Epithelial cell of proximal tubule (primary cell): Measurements from ENCODE around the gene FSTL4. TPM values are rescaled to one million over a fixed set of nuclear protein-coding genes. Genes with fewer than 3 reads are reported as not detected.
"Not testable (repeated sequence)": the region's sequence is repeated elsewhere in the genome, so short reads cannot be mapped to it uniquely, and the experiment has no call there.

Experiments used
- DNase-seq: peaks from one replicate; pipeline ENCODE4 v3.0.0-alpha.2; 2011; ENCODE audit warnings: low read depth
- H3K4me3 ChIP-seq: 2 replicates; pipeline ENCODE4 v1.5.1; 2011; ENCODE audit warnings: low read depth, mild to moderate bottlenecking, low read length
- total RNA-seq: library from RNA; depleted of rRNA; stranded (reverse); fragments of >200 nt; gene quantifications from 2 replicates; pipeline ENCODE4 v1.2.3, GENCODE V29; 2015
- TF ChIP-seq, protein P1 (sequence below): conservative IDR thresholded peaks from 2 replicates; pipeline ENCODE4 v1.5.1; 2012; ENCODE audit warnings: low read depth, mild to moderate bottlenecking, low read length

Gene FSTL4
- total RNA-seq, 1 donor from 2014 or later: not detected

DNA sequence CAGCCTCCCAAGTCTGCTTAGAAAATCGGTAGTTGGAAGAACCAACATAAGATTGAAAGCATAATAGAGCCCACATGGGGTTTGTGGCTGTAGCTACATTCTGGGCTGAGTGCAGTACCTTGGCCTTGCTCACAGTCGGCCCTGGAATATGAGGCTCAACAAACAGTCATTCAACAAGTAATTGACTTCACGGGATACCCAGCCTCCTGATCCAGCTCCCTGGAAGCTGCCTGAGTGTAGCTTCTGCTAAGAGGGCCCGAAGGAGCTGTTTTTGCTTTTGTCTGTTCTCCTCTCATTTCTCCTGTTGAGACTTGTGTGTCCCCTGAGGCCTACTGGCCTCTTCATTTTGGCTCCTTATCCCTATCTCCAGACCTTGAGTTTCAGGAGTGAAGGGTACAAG is 389.8 kb downstream of the FSTL4 start:
- DNase-seq: no peak
- no peak overlapping the region for H3K4me3 ChIP-seq
- TF ChIP-seq, protein P1, sequence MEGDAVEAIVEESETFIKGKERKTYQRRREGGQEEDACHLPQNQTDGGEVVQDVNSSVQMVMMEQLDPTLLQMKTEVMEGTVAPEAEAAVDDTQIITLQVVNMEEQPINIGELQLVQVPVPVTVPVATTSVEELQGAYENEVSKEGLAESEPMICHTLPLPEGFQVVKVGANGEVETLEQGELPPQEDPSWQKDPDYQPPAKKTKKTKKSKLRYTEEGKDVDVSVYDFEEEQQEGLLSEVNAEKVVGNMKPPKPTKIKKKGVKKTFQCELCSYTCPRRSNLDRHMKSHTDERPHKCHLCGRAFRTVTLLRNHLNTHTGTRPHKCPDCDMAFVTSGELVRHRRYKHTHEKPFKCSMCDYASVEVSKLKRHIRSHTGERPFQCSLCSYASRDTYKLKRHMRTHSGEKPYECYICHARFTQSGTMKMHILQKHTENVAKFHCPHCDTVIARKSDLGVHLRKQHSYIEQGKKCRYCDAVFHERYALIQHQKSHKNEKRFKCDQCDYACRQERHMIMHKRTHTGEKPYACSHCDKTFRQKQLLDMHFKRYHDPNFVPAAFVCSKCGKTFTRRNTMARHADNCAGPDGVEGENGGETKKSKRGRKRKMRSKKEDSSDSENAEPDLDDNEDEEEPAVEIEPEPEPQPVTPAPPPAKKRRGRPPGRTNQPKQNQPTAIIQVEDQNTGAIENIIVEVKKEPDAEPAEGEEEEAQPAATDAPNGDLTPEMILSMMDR: no peak

DNA sequence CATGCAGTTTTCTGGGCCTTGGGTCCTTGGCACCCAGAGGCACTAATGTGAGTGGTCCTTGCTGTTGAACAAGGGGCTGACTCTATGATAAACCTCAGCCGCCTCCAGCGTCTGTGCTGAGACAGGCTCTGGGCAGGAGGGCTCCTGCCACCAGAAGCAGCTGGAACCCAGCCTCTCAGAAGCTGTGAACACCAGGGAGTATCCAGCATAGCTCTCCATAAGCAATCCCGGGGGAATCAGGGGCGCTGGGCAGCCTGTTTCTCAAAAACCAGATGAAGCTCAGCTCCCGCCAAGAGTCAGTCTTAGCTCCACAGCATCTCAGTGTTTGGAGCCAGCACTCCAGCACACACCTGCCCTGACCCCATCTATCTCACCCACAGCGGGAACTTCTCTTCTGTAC is 390.3 kb downstream of the FSTL4 start:
- no peak overlapping the region for H3K4me3 ChIP-seq
- DNase-seq: no peak
- TF ChIP-seq, protein P1: no peak

DNA sequence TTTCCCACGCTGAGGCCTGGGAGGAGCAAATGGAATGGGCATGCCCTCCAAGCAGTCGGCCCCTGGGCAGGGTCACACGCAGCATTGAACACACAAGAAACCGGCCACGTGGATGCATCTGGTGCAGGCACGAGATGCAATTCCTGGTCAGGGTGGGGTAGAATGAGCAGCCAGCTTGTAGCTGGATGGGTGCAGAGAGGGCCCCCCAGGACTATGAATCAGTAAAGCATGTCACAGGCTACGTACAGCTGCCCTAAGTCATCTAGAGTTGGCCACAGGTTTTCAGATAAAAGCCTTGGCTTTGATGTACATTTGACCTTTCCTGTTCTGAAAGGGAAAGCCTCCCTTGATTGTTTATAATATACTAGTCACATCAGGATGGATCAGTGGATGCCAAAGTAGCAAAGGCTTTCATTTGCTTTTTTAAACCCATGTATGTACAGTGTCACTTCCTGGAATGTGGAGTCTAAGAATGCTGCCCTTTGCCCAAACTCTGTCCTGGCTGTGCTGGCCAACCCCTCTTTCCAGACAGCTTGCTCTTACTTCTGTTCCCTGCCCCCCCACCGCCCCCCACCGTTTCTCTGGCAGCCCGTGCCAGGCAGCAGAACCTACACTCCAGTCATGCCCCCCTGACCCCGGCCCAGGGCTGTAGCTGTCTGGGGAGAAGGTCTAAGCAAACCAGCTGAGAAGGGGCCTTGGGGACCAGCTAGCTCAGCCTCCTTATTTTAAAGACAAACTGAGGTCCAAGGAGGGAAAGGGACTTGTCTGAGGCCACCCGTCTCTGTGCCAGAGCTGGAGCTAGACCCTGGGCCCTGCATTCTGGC is 391.3 kb downstream of the FSTL4 start:
- H3K4me3 ChIP-seq: no peak overlapping the region
- DNase-seq: no peak
- TF ChIP-seq, protein P1: no peak

DNA sequence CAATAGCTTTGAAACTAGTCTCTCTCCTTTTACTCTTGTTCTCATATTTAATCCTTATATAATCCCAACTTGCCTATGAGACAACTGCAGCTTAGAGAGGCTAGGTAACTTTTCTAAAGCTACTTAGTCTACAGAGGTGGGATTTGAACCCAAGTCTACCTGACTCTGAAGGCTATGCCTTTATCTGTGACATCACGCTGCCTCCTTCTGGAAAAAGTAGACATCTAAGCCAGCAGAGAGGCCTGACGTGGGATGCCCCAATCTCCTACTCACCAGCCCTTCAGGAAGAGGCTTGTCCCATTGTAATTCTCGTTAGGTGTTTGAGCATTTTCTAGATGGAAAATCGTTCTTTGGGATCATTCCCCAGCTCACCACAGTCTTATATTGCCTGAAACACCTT is 393.0 kb downstream of the FSTL4 start:
- no peak overlapping the region for H3K4me3 ChIP-seq
- no peak for DNase-seq
- TF ChIP-seq, protein P1: no peak

DNA sequence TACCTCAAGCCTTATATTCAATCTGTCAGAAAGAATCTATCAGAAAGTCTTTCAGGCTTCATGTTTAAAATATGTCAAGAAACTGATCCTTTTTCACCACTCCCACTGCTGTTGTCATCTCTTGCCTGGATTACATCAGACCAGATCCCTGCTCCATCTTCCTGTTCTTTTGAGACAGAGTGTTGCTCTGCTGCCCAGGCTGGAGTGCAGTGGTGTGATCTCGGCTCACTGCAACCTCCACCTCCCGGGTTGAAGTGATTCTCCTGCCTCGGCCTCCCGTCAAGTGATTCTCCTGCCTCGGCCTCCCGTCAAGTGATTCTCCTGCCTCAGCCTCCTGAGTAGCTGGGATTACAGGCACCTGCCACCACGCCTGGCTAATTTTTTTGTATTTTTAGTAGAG is 396.2 kb downstream of the FSTL4 start:
- not testable (repeated sequence) for H3K4me3 ChIP-seq, DNase-seq

DNA sequence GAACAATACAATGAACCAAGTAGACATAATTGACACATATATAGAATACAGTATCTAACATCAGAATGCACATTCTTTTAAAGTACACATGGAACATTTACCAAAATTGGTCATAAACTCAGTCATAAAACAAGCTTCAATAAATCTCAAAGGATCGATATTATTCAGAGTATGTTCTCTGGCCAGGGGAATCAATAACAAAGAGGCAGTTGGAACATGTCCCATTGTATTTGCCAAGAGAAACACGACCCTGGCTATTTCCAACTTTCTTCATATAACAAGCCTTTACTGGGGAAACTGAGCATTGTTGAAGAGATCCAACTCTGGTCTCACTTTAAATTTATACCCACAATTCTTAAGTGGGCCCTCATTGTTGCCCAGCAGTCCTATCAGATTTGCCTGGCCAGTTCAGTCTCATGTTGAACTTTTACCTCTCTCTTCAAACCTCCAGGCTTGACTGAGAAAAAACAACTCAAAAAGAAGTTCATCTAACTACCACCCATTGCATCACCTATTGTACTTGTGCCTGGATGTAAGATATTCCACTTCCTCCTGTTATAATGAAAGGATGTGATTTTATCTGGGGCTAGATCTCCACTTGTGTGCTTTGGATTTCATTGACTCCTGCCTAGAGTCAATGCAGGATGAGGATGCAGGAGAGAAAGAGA is 398.1 kb downstream of the FSTL4 start:
- DNase-seq: no peak
- H3K4me3 ChIP-seq: no peak overlapping the region
- TF ChIP-seq, protein P1: no peak

DNA sequence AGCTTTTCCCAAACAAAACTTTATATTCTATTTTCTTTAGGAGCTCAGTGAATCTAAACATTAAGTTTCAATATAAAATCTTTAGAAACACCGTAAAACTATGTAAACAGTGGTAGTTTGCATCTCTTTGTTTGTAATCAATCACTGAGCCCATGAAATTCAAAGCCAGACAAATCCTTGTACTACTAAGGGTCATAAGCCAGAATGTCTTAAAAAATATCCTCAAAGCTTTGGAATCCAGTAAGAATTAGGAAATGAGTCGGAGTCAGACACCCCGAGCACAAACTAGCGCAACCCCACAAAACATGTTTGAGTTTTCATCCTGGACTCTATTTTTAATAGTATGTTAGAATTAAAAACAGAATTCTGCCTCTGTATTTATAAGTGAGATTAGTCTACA is 406.7 kb downstream of the FSTL4 start:
- H3K4me3 ChIP-seq: no peak overlapping the region

More for the DNA sequence above, 406.7 kb downstream of the FSTL4 start:
- DNase-seq: no peak
- TF ChIP-seq, protein P1: no peak
